GM23338 (cell line): ENCODE measurements around the gene KCNAB1. TPM values are rescaled to one million over a fixed set of nuclear protein-coding genes. Genes with fewer than 3 reads are reported as not detected.

Experiments
- ATAC-seq: fragments of 200-7000 bp; cut with Tn5 transposase; 3 replicates; pipeline ENCODE4 v1.9.1; 2020
- DNase-seq: peaks from one replicate; pipeline ENCODE4 v3.0.0-alpha.2; 2015; ENCODE audit warnings: low spot score
- H2AFZ ChIP-seq: fragments of 200-600 bp; sonication (generic); 2 replicates; pipeline ENCODE4 v1.8.0; 2016; ENCODE audit warnings: antibody characterized with exemption, mild to moderate bottlenecking, moderate library complexity
- H3F3A ChIP-seq: fragments of 200-600 bp; sonication (generic); replicated peaks from 2 replicates; pipeline ENCODE4 v1.8.0; 2017; ENCODE audit warnings: antibody characterized with exemption, mixed run types, low read depth
- H3K27ac ChIP-seq: fragments of 200-600 bp; sonication (generic); 2 replicates; pipeline ENCODE4 v1.6.1; 2016; ENCODE audit warnings: low read depth
- H3K27me3 ChIP-seq: fragments of 200-600 bp; sonication (generic); 2 replicates; pipeline ENCODE4 v1.8.0; 2016; ENCODE audit warnings: mild to moderate bottlenecking, mixed run types, moderate library complexity; ENCODE audit not compliant: insufficient read depth
- H3K36me3 ChIP-seq: fragments of 200-600 bp; sonication (generic); 2 replicates; pipeline ENCODE4 v1.8.0; 2016; ENCODE audit warnings: mild to moderate bottlenecking; ENCODE audit not compliant: insufficient read depth
- H3K4me1 ChIP-seq: fragments of 200-600 bp; sonication (generic); 2 replicates; pipeline ENCODE4 v1.8.0; 2016; ENCODE audit warnings: mild to moderate bottlenecking, moderate library complexity; ENCODE audit not compliant: insufficient read depth
- H3K4me2 ChIP-seq: fragments of 200-600 bp; sonication (generic); 2 replicates; pipeline ENCODE4 v1.7.1; 2017; ENCODE audit warnings: mixed run types
- H3K4me3 ChIP-seq: fragments of 200-600 bp; sonication (generic); 2 replicates; pipeline ENCODE4 v1.6.1; 2016; ENCODE audit warnings: mixed run types
- H3K79me2 ChIP-seq: fragments of 200-600 bp; sonication (generic); replicated peaks from 2 replicates; pipeline ENCODE4 v1.8.0; 2017; ENCODE audit warnings: mild to moderate bottlenecking; ENCODE audit not compliant: insufficient read depth
- H3K9me2 ChIP-seq: fragments of 200-600 bp; sonication (generic); 2 replicates; pipeline ENCODE4 v1.8.0; 2017; ENCODE audit not compliant: insufficient read depth
- H4K20me1 ChIP-seq: fragments of 200-600 bp; sonication (generic); replicated peaks from 2 replicates; pipeline ENCODE4 v1.8.0; 2017; ENCODE audit warnings: mild to moderate bottlenecking; ENCODE audit not compliant: insufficient read depth
- H3K27ac Mint-ChIP-seq: 2 replicates; pipeline ENCODE4 v1.8.0; 2020; ENCODE audit warnings: inconsistent platforms, mild to moderate bottlenecking, moderate library complexity, mixed read lengths
- H3K27me3 Mint-ChIP-seq: 3 replicates; pipeline ENCODE4 v1.8.0; 2022; ENCODE audit warnings: low read depth, mild to moderate bottlenecking, moderate library complexity, mixed read lengths, inconsistent platforms; ENCODE audit not compliant: insufficient read depth, poor library complexity
- H3K36me3 Mint-ChIP-seq: 3 replicates; pipeline ENCODE4 v1.8.0; 2021; ENCODE audit warnings: low read depth, mild to moderate bottlenecking, inconsistent platforms, moderate library complexity, mixed read lengths
- H3K4me1 Mint-ChIP-seq: 3 replicates; pipeline ENCODE4 v1.8.0; 2020; ENCODE audit warnings: mild to moderate bottlenecking, inconsistent platforms, mixed read lengths
- H3K4me3 Mint-ChIP-seq: 3 replicates; pipeline ENCODE4 v1.8.0; 2021; ENCODE audit warnings: moderate library complexity, mild to moderate bottlenecking, inconsistent platforms, mixed read lengths
- H3K9me3 Mint-ChIP-seq: 3 replicates; pipeline ENCODE4 v1.8.0; 2020; ENCODE audit warnings: moderate library complexity, mild to moderate bottlenecking, inconsistent platforms, mixed read lengths
- CREB1 ChIP-seq: fragments of 250-450 bp; sonication (Bioruptor Pico); IDR thresholded peaks from 2 replicates; pipeline ENCODE4 v1.5.0; 2020; ENCODE audit warnings: low read depth, mild to moderate bottlenecking, moderate library complexity
- ETS1 ChIP-seq: IDR thresholded peaks from 2 replicates; pipeline ENCODE4 v1.6.1; 2016; ENCODE audit warnings: antibody characterized with exemption
- EZH2 ChIP-seq: fragments of 200-600 bp; sonication (generic); IDR thresholded peaks from one replicate; pipeline ENCODE4 v1.8.0; 2017; ENCODE audit warnings: antibody characterized with exemption, mild to moderate bottlenecking, low read depth; ENCODE audit not compliant: unreplicated experiment
- JUNB ChIP-seq: IDR thresholded peaks from one replicate; pipeline ENCODE4 v1.6.1; 2016; ENCODE audit warnings: antibody characterized with exemption; ENCODE audit not compliant: unreplicated experiment
- NANOG ChIP-seq: IDR thresholded peaks from 2 replicates; pipeline ENCODE4 v1.6.1; 2016; ENCODE audit warnings: antibody characterized with exemption, borderline replicate concordance
- POLR2AphosphoS5 ChIP-seq: IDR thresholded peaks from 2 replicates; pipeline ENCODE4 v1.6.1; 2016; ENCODE audit warnings: antibody characterized with exemption, low read depth
- ZNF114 ChIP-seq: fragments of 250-450 bp; sonication (Bioruptor Pico); IDR thresholded peaks from 2 replicates; pipeline ENCODE4 v1.5.0; 2020; ENCODE audit warnings: mild to moderate bottlenecking, moderate library complexity
- ZNF331 ChIP-seq: fragments of 250-450 bp; sonication (Bioruptor Pico); IDR thresholded peaks from 2 replicates; pipeline ENCODE4 v1.5.0; 2020; ENCODE audit warnings: low read depth, mild to moderate bottlenecking, moderate library complexity
- ZNF462 ChIP-seq: fragments of 250-450 bp; sonication (Bioruptor Pico); IDR thresholded peaks from 2 replicates; pipeline ENCODE4 v1.5.0; 2020; ENCODE audit warnings: mild to moderate bottlenecking, moderate library complexity
- polyA plus RNA-seq: library from polyadenylated mRNA; unstranded; fragments of >200 nt; fragmentation: Nextera tagmentation; extraction: Ambion mirVana; gene quantifications from 2 replicates; pipeline ENCODE4 v1.2.1, GENCODE V29; 2016
- total RNA-seq: library from RNA; depleted of rRNA; stranded (reverse); fragments of >200 nt; shearing (Covaris generic); gene quantifications from 2 replicates; pipeline ENCODE4 v1.2.3, GENCODE V29; 2014

The KCNAB1 gene
- total and polyA plus RNA-seq, 2 experiments from 2014 or later: 0.69 to 2.6 TPM

DNA sequence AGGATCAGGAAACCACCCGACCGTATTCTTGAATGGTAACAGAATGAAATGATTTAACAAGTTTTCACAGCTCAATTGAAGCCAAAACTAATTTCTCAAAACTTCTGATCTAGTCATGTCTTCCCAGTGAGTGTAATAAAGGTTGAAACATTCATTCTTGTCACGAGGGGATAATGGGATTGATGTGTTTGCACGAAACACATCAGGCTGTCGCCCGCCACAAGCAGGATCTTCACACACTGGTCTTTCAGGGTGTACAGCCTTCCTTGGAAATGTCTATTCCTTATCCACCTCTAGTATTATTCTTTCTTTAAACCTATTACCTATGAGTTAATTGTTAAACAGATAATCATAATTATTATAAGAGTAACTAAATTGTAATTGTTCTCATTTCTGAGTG lies 94.3 kb downstream of the KCNAB1 start:
- H3K36me3 ChIP-seq: no peaks in the 10 kb centered on the region
- no peaks in the 10 kb centered on the region for H3F3A ChIP-seq
- no peak for DNase-seq
- no peaks in the 10 kb centered on the region for H4K20me1 ChIP-seq
- no peaks in the 10 kb centered on the region for H3K9me3 Mint-ChIP-seq
- H3K9me2 ChIP-seq: peaks cover 3% of the 10 kb centered on the region; the same call in 1 of the 2 replicates
- no peak overlapping the region for H3K4me3 Mint-ChIP-seq
- ATAC-seq: no peak
- H3K27me3 ChIP-seq: no peaks in the 10 kb centered on the region
- no peak overlapping the region for H3K27ac Mint-ChIP-seq
- H3K27me3 Mint-ChIP-seq: no peaks in the 10 kb centered on the region
- H3K4me3 ChIP-seq: no peak overlapping the region
- no peak overlapping the region for H3K4me2 ChIP-seq
- peaks cover 5% of the 10 kb centered on the region; the same call in 2 of the 3 replicates for H3K4me1 Mint-ChIP-seq
- H3K27ac ChIP-seq: no peak overlapping the region
- no peaks in the 10 kb centered on the region for H3K4me1 ChIP-seq
- TF ChIP-seq ZNF331 (no peak), ZNF462 (CRISPR knock-in tag) (no peak), ETS1 (no peak), ZNF114 (CRISPR knock-in tag) (no peak), EZH2 (no peak)
- no peaks in the 10 kb centered on the region for H3K79me2 ChIP-seq
- H3K36me3 Mint-ChIP-seq: no peaks in the 10 kb centered on the region
- no peak overlapping the region for H2AFZ ChIP-seq

GRCh38 chr3:156215751-156216150 lies 95.4 kb downstream of the KCNAB1 start:
- no peak overlapping the region for H3K27ac Mint-ChIP-seq
- Histone ChIP-seq H3K27ac (no peak overlapping the region), H3K27me3 (no peaks in the 10 kb centered on the region), H3K4me3 (no peak overlapping the region), H3K4me1 (no peaks in the 10 kb centered on the region), H3F3A (no peaks in the 10 kb centered on the region), H3K9me2 (peaks cover 3% of the 10 kb centered on the region; the same call in 1 of the 2 replicates), H3K79me2 (no peaks in the 10 kb centered on the region), H3K4me2 (no peak overlapping the region), H4K20me1 (no peaks in the 10 kb centered on the region), H2AFZ (no peak overlapping the region), H3K36me3 (no peaks in the 10 kb centered on the region)
- DNase-seq (no peak), ATAC-seq (no peak)
- H3K4me1 Mint-ChIP-seq: peaks cover 5% of the 10 kb centered on the region; the same call in 2 of the 3 replicates
- H3K27me3 Mint-ChIP-seq: no peaks in the 10 kb centered on the region
- no peaks in the 10 kb centered on the region for H3K36me3 Mint-ChIP-seq
- H3K9me3 Mint-ChIP-seq: peaks cover 4% of the 10 kb centered on the region; the same call in 1 of the 3 replicates
- H3K4me3 Mint-ChIP-seq: no peak overlapping the region
- TF ChIP-seq CREB1 (CRISPR knock-in tag) (no peak), POLR2AphosphoS5 (no peak), EZH2 (no peak), NANOG (no peak), JUNB (no peak)
